CD4-positive, alpha-beta T cell treated with Interferon alpha-2 for 1 hour (primary cell): Measurements from ENCODE around the gene PROX1.

Experiments used
- DNase-seq, 2 donors: peaks; one replicate each; pipeline ENCODE4 v3.0.0-alpha.2; 2020 to 2022

Gene PROX1

GRCh38 chr1:213982289-213982671 is 5.5 kb upstream of the PROX1 start:
- DNase-seq: no peak

- DNase-seq: no peak
These were observed 4.9 kb upstream of the PROX1 start for GRCh38 chr1:213982672-213983492.

GRCh38 chr1:213983493-213984386 is 4.0 kb upstream of the PROX1 start:
- DNase-seq: no peak

GRCh38 chr1:213984387-213985208 is 3.2 kb upstream of the PROX1 start:
- DNase-seq: no peak

GRCh38 chr1:213985209-213986019 is 2.4 kb upstream of the PROX1 start:
- DNase-seq: no peak

GRCh38 chr1:213986020-213986924 is 1.5 kb upstream of the PROX1 start:
- no peak for DNase-seq

GRCh38 chr1:213986925-213987250 is 885 bp upstream of the PROX1 start:
- DNase-seq: no peak

GRCh38 chr1:213987422-213987926 is 299 bp upstream of the PROX1 start:
- DNase-seq: peak in 1 of 2 donors; percentile 38

GRCh38 chr1:213988507-213989001 is 781 bp downstream of the PROX1 start:
- no peak for DNase-seq

- DNase-seq: no peak
These were observed 1.5 kb downstream of the PROX1 start for GRCh38 chr1:213989002-213989855.

- DNase-seq: no peak
These were observed 6.2 kb downstream of the PROX1 start for GRCh38 chr1:213993929-213994328.

- DNase-seq: no peak
These were observed 7.1 kb downstream of the PROX1 start for GRCh38 chr1:213994888-213995287.

- no peak for DNase-seq
These were observed 7.8 kb downstream of the PROX1 start for GRCh38 chr1:213995603-213996002.

- no peak for DNase-seq
These were observed 8.7 kb downstream of the PROX1 start for GRCh38 chr1:213996320-213997037.

GRCh38 chr1:213997038-213997771 is 9.4 kb downstream of the PROX1 start:
- DNase-seq: no peak

- no peak for DNase-seq
These were observed 10.0 kb downstream of the PROX1 start for GRCh38 chr1:213997772-213998107.

- no peak for DNase-seq
These were observed 11.0 kb downstream of the PROX1 start for GRCh38 chr1:213998785-213999184.

- DNase-seq: no peak
These were observed 12.0 kb downstream of the PROX1 start for GRCh38 chr1:213999732-214000131.
